GM10266 (cell line): ENCODE measurements around the gene CISTR.

Experiments used
- DNase-seq: peaks from one replicate; pipeline ENCODE4 v3.0.0; 2012; ENCODE audit errors: extremely low spot score
- TF ChIP-seq, protein P1 (sequence below): IDR thresholded peaks from 2 replicates; pipeline ENCODE4 v1.5.1; 2012; ENCODE audit warnings: mild to moderate bottlenecking, low read depth; ENCODE audit not compliant: control insufficient read depth, insufficient read depth; ENCODE audit errors: missing control alignments

The CISTR gene

DNA sequence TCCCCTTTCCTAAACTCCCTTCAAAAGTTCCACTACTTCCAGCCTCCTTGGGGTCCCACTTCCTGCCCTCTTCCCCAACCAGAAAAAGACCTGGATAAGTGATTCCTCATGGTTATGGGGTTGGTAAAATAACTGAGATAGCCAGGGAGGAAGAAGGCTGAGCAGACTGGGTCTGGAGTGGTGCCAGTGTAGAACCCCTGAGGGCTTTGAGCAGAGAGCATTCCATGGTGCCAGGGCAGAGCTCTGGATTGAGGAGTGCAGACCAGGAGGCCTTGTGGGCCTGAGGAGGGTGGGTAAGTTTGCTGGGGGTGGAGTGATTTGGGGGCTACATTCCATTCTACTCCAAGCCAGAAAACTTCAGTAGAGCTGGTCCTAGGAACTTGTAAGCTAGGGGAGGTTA, 9.5 kb upstream of the CISTR start:
- no peak for DNase-seq
- TF ChIP-seq, protein P1, sequence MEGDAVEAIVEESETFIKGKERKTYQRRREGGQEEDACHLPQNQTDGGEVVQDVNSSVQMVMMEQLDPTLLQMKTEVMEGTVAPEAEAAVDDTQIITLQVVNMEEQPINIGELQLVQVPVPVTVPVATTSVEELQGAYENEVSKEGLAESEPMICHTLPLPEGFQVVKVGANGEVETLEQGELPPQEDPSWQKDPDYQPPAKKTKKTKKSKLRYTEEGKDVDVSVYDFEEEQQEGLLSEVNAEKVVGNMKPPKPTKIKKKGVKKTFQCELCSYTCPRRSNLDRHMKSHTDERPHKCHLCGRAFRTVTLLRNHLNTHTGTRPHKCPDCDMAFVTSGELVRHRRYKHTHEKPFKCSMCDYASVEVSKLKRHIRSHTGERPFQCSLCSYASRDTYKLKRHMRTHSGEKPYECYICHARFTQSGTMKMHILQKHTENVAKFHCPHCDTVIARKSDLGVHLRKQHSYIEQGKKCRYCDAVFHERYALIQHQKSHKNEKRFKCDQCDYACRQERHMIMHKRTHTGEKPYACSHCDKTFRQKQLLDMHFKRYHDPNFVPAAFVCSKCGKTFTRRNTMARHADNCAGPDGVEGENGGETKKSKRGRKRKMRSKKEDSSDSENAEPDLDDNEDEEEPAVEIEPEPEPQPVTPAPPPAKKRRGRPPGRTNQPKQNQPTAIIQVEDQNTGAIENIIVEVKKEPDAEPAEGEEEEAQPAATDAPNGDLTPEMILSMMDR = no peak

DNA sequence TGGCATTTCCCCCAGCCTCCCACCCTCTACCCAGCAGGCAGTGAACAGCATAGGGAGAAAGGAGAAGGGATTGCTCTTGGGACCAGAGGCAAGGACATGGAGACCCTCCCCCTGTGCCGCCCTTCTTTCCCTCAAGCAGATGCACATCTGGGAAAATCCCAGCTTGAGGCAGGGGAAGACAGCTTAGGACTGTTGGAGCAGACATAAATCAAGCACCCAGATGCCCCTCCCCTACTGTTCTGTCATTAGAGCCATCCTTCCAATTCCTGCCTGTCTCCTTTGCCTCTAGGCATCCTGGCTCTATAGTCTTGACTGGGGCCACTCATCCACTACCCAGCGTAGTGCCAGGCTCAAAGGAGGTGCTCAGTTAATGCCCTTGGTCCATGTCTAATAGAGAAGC, 7.5 kb upstream of the CISTR start:
- no peak for DNase-seq
- TF ChIP-seq, protein P1 = no peak

DNA sequence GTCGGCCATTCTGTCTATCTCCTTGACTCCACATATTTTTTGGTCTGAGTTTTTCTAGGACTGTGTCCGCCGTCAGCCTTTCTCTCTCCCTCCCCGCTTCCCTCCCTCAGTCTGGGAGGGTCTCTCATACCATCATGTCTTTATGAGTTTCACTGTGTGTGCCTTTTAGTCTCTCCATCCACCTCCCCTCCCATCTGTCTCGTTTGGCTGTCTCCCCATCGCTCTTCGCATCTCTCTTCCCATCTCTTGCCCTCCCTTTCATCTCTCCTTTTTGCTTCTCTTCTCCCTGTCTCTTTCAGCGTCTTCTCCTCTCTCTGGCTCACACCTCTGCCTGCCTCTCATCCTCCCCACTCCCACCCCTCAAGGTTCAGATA, 6.9 kb upstream of the CISTR start:
- TF ChIP-seq, protein P1 = no peak
- no peak for DNase-seq

DNA sequence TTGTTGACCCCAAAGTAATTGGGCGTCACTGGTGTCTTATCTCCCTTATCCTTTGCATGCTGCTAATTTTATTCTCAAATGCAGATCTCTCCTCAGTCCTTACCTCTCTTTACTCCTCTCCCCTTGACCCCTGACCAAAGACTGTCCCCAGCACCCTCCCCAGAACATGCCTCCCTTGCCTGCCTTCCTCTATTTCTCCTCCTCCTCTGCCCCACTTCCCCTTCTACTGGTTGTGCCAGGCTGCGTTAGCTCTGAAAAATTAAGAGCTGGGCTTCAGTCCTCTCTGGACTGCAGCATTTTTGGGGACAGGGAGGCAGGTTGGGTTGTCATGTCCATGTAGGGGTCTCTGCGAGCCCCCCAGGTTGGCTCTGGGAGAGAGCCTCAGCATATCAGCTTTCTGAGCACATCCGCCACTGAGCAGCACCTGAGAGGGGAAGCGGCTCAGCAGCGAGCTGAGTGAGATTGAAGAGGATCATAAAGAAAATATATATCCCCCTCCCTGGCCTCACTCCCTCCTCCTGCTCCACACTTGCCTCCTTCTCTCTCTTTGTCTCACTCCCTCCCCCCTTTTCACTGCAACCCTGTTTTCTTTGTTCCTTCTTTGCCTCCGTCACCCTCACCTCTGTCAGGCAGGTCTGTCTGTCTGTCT, 6.4 kb upstream of the CISTR start:
- DNase-seq = no peak
- TF ChIP-seq, protein P1 = no peak

DNA sequence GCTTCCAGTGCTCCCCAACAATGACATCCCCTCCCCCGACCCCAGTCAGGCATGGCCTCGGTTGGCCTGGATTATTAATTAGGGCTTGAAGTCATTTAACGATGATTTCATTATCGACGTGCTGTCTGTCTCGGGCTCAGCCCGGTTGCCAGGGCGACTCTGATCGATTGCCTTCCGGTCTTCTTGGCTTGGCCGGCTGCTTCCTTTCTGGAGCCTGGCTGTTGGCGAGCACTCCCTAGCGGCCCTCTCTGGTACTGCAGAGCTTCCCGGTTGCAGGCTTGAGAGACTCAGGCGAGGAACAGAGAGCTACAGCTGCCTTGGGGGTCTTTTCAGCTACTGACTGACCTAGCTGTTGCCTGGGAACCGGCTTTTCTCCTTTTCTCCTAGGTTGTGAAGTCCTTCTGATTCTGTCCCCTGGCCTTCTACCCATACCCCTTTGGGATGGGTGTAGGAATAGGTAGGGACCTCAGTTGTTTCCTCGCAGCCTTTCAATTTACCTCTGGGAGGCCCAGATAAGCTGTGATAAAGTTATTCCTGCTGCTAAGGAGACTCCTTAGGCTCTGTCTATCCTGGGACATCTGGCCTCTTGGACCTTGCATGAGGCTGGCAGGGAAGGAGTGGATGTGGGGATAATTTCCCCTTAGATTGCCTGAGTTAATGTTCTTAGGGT, 5.5 kb upstream of the CISTR start:
- TF ChIP-seq, protein P1 = peak; percentile 97
- DNase-seq = peak; percentile 91

DNA sequence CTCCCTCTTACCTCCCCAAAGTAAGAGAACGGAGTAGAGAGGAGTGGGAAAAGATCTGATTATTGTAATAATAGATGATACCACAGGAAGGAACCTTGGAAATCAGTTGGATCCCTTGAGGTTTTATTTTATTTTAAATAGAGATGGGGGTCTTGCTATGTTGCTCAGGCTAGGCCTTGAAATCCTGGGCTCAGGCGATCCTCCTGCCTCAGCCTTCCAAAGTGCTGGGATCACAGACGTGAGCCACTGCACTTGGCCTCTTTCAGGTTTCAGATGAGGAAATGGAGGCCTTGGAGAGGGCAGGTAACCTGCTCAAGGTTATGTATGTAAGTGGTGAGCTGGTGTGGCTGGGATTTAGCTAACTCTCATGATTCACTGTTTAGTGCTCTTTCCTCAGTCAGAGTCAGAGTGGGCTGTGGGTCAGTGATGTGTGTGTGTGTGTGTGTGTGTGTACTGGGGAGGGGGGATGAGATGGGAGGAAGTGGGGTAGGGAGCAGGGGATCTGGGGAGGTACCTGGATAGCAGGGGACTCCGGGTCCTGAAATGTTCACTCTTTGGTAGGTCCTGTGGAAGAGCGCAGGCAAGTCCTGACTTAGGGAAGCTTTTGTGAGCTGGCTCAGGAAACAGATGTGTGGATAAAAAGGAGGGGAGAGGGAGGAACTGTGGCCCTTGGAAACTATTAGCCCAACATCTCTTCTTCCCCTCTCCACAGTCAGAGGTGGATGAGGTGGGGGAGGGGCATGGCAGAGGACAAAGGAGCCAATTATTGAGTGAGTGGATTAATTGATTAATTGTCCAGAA, 4.7 kb upstream of the CISTR start:
- TF ChIP-seq, protein P1 = no peak

More for the DNA sequence above, 4.7 kb upstream of the CISTR start:
- no peak for DNase-seq
